Measurements from ENCODE around the gene NADK2.

The NADK2 gene

DNA sequence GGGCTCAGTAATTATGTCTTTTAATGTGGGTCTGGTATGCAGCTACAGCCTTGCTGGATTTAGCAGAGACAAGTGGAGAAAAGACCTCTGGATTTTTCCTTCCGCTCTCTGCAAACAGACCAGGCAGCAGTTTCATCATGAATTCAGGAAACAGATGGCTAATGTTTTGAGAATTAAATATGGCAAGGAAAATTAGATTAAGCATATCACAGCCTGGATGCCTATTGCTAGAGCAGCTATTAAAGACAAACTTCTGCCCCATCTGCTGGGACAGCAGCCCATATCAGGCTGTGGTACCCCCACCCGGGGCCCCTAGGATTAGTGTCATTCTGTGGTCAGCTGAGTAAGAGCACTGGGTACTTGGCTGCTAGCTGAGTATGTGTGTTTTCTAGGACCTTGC is 83.6 kb downstream of the NADK2 start:
- no peak for DNase-seq

DNA sequence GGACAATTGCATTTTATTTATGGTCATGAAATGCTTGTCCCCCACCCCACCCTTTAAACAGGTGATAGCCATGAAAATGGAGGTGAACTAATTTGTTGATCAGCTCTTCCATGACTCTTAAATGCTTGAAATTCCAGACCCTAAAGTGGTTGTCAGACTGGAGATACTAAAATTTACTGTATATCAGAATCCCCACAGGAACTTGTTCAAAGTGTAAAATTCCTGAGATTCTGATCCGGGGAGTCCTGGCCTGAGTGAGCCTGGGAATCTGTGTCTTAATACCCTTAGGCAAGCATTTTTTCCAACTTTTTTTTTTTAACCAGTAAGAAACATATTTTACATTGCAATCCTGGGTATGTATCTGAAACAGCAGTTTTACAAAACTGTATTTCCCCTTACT is 85.1 kb downstream of the NADK2 start:
- no peak for DNase-seq

DNA sequence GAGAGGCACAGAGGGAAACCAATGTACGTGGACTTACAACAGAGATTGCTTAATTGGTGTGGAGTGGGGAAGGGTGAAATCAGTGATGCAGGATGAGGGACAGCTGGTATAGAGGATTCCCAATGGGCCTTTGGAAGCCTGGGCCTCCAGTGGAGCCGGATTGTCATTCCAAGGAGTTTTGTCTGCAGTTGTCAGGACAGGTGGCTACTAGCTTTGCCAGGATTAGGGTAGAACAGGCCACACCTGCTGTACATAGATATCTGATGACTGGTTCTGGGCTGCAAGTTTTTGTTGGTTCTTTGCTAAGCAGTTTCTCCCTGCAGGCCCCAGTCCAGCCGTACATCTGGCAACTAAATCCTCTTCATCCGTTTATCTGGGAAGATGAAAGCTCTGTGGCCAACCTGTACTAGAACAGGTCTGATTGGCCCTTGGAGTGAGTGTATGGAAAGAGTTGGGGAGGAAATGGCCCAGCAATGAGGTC is 85.6 kb downstream of the NADK2 start:
- no peak for DNase-seq

DNA sequence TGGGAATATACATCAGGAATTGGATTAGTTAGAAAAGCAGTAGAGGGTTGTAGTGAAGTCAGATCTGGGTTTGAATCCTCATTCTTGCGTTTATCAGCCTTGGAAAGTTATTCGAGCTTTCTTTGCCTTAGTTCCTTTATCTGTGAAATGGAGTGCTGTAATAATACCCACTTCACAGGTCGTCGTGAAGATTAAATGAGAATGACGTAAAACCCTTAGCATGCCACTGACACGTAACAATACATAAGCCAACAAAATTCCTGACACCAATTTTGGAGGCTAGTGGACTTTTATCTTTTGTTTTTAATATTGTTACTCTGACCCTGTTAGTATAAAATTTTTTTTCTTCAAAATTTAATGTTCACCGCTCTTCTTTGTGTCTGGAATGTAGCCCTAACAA is 86.4 kb downstream of the NADK2 start:
- no peak for DNase-seq

DNA sequence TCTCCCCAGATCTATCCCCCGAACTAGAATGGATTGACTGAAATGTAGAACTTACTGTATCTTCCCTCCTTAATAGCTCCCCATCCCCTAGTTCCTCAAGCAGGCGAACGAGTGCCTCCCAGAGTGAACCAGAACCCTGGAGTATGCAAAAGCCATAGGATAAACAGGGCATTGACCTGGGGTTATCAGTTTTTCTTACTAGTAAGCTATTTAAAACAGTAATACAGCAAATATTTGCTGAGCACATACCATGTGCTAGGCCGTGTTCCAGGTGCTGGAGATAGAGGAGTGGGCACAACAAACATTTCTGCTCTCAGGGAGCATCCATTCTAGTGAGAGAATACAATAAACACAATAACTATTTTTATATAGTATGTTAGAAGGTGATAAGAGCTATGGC is 88.0 kb downstream of the NADK2 start:
- no peak for DNase-seq

DNA sequence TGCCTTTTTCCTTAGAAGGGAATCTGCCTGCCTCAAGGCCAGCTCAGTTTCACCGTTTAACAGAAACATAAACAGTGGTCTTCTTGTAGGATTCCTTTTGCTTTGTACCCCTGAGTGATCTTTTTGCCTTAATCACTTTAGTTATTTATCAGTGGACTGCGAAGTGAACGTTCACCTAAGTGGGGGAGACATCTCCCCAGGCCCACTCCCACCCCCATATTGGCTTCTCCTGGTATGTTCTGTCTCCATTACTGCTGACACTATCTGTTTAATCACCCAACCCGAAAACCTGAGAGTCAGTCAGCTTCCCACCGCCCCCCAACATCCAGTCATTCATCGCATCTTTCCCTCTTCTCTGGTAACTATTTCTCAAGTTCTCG is 88.4 kb downstream of the NADK2 start:
- DNase-seq: no peak

DNA sequence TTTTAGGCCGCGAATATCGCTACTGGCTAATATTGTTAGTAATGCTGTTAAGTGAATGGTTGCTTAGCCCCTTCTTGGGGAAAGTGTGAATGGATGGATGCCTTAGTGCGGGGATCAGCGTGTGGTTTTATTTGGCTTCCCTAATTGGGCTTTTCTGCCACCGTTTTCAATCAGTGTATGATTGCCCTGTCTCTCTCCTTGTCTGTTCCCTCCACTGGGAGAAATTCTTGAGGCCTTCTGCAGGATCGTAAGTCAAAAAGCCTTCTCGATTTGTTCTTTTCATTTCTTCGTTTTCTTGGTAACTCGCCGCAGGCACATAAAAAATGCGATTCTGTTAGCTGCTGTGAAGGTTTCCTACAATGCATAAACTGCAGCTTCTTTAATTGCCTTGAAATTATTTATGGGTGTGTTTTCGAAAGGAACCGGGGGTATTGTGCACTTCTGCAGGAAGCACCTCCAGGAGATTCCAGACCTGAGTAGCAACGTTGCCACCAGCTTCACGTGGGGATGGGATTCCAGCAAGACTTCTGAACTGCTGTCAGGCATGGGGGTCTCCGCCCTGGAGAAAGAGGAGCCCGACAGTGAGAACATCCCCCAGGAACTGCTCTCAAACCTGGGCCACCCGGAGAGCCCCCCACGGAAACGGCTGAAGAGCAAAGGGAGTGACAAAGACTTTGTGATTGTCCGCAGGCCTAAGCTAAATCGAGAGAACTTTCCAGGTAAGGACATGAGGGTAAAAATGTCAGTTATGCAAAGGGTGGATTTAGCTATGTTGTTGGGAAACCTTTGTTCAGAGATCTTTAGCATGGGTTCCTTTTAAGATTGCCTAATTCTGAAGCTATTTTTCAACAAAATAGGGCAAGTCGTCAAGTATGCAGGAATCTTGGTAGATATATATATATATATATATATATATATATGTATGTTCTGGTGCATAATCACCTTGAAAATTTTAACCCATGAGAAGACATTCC is 89.1 kb downstream of the NADK2 start:
- DNase-seq: no peak

DNA sequence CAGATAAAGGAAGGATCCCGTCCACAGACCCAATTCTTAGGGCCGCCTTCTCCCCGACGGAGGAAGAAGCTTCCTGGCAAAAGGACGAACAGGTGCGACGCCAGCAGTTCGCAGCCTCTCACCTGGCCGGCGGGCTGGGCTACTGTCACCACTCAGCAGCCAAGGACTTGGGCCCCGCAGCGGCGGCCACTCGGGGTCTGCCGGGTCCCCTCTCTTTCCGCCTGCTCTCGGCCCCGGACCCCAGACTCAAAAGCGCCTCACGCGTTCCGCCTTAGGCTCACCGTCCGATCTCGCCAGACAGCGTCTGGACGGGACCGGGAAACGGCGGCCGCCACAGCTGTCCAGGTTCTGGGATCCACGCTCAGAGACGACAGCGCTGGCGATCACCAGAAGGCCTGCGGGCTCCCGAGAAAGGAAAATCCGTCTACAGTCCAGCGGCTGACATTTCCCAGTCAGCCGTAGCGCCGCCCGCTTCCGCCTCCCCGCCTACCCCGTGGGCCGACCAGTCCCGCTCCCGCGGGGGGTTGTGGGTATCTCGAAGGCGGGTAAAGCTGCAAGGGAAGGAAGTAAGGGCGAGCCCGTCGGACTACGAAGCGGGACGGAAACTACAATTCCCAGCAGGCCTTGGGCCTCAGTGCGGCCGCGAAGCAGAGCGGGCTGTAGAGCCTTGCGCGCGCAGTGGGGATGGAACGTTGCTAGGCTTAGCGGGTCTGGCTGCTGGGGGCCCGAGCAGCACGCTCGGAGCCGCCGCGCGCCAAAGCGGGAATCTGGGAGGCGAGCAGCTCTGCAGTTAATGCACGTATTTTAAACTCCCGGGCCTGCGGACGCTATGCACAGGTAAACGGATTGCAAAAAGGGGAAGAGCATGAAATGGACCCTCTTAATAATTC is 90.0 kb downstream of the NADK2 start, which contains the start of the genes LMBRD2 and SKP2:
TSS of gene LMBRD2 (minus strand) at position 454 of the 890 bp plus-strand sequence. CDS start 8,538 bp downstream, outside the sequence.
TSS of gene SKP2 (plus strand) at position 678 of the 890 bp plus-strand sequence. CDS start at position 830, 152 bp downstream.
- DNase-seq: peak; percentile 99

DNA sequence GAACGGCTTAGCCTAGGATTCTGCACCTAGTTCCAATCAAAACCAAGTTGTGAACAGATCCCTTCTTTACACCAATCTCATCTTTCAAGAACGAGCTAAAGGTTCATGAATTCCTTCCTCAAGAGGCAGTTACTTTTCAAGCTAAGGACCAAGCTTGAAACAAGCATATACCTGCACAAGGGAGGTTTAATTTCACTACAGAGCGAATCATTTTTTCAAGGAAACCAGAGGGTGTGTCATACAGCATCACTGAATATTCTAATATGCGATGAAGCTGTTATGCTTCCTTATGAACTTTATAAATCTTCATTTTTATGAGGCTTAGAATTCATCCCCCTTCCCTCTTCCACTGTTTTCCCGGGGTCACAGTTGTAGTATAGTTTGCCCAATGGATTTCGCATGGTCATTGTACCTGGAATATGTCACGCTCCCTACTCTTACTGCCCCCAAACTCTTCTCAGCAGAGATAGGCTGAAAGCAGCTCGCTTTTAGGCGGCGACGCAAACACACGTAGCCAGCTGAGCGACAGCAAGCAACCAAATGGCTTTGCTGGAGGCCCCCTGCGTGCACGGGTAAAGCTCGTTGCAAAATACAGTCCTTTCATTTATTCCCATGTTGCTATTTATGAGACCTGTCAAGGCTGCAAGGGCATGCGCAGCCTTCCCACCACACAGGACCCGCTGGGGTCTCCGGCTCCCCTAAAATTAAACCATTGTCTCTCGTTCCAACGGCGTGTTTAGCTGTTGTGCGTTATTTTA is 90.9 kb downstream of the NADK2 start:
- DNase-seq: peak; percentile 72

DNA sequence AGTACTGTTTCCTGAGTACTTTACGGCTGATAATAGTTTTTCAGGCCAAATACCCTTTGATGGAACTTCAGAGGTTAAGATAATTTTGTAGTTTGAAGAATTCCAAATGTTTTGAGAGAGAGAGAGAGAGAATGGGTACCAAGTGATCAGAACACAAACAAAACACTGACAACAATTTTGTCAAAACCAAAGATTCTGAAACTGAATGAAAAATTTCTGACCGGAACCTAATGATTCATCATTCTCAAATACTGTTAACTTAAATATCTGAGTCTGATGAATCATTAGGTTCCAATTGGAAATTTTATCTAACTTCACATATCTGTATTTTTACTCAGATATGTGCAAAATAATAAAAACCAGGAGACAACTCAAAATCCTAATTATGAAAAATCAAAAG is 94.0 kb downstream of the NADK2 start:
- DNase-seq: no peak

DNA sequence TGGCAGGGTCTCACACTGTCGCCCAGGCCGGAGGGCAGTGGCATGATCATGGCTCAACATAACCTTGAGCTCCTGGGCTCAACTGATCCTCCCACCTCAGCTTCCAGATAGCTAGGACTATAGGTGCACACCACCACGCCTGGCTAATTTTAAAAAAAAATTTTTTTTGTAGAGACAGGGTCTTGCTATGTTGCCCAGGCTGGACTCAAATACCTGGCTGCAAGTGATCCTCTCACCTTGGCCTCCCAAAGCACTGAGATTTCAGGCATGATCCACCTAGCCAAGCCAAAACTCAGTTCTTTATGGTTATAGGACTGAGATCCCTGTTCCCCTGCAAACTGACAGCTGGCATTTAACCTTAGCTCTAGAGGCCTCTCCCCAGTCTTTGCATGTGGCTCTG is 95.3 kb downstream of the NADK2 start:
- DNase-seq: no peak

DNA sequence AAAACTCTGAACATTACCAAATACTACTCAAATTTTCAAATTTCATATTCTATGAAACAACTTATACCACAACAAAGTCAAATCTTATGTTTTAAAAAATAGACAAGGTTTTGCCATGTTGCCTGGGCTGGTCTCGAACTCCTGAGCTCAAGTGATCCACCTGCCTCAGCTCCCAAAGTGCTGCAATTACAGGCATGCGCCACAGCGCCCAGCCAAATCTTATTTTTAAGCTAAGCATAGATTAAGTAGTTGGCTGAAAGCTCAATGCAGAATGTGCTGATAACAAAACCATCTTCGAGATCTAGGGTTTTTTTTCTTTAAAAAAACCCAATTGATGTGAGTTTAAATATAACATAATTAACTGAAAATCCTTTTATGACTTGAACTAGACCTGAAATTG is 96.4 kb downstream of the NADK2 start:
- no peak for DNase-seq

Measured in NCI-H774 (cell line).